Measurements from ENCODE around the gene SLC35A5. TPM values are rescaled to one million over a fixed set of nuclear protein-coding genes. Genes with fewer than 3 reads are reported as not detected.
"Not testable (repeated sequence)": the region's sequence is repeated elsewhere in the genome, so short reads cannot be mapped to it uniquely, and the experiment has no call there.

SLC35A5 gene
- total and polyA plus RNA-seq, 7 donors: 7.1 to 15.4 (median 11.0) TPM

DNA sequence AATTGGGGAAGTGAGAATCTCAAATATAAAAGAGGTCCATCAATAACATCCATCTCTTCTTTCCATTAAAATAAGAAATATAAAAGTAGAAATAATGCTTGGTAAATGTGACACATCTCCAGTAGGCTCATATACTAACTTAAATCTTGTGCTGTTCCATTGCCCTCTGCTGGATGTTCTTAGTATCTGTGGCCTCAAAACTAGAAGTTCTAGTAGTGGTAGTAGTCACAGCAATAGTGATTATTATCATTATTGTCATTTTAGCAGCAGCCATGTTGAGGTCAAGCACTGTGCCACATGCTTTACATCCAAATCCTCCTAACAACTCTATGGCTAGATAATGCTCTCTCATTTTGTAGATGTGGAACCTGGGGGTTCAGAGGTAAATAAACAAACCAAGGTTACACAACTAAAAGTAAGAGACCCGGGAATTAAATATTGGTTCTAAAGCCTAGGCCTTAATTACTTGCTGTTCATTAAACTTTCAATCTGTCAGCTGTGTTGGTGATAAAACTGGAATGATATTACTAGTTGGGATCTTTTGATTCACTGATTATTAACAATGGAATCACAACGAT, 42.3 kb upstream of the SLC35A5 start:
- intact Hi-C loops (cut with DNase I): loop anchor here in 1 of 2 donors (5.0 to 10.0 kb wide), 2 partner anchors 195 to 222 kb away; no protein-coding TSS in a partner anchor
- 59 to 87% (median 87%) methylated on average over 2 of the region's 2 CpGs for WGBS, 3 donors
- no peaks in the 10 kb centered on the region for H3K4me1 ChIP-seq
- no peaks in the 10 kb centered on the region for H3K27me3 ChIP-seq (ENCODE audit: insufficient read depth in 3 of 3, low read length in 2 of 3)
- TF ChIP-seq, protein P1, sequence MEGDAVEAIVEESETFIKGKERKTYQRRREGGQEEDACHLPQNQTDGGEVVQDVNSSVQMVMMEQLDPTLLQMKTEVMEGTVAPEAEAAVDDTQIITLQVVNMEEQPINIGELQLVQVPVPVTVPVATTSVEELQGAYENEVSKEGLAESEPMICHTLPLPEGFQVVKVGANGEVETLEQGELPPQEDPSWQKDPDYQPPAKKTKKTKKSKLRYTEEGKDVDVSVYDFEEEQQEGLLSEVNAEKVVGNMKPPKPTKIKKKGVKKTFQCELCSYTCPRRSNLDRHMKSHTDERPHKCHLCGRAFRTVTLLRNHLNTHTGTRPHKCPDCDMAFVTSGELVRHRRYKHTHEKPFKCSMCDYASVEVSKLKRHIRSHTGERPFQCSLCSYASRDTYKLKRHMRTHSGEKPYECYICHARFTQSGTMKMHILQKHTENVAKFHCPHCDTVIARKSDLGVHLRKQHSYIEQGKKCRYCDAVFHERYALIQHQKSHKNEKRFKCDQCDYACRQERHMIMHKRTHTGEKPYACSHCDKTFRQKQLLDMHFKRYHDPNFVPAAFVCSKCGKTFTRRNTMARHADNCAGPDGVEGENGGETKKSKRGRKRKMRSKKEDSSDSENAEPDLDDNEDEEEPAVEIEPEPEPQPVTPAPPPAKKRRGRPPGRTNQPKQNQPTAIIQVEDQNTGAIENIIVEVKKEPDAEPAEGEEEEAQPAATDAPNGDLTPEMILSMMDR (IDR thresholded peaks at IDR 0.05): peak; percentile 57
- peak in 1 of 4 donors; percentile 68 for ATAC-seq
- H3K4me3 ChIP-seq: no peak overlapping the region
- no peak for DNase-seq
- no peaks in the 10 kb centered on the region for H3K36me3 ChIP-seq (ENCODE audit: insufficient read depth in 1 of 2, low read depth in 1 of 2)
- H3K27ac ChIP-seq: no peak overlapping the region
- no peaks in the 10 kb centered on the region for H3K9me3 ChIP-seq

DNA sequence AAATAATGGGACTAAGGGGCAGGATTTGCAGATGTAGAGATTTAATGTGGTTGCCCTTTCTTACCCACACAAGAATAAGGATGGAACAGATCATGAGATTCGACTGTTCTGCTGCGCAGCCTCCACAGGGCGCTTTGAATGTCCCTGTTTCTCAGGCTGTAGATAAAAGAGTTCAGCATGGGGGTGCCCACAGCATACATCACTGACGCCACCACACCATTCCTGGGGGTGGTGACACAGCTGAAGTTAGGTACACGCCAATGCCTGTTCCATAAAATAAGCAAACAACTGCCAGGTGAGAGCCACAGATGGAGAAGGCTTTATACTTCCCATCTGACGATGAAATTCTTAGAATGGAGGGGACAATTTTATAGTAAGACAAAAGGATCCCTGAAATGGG, 37.7 kb upstream of the SLC35A5 start:
- intact Hi-C loops (cut with DNase I): loop anchor here in 1 of 2 donors (5.0 kb wide), 1 partner anchor 227 kb away; no protein-coding TSS in a partner anchor
- not testable (repeated sequence) for H3K9me3 ChIP-seq; ATAC-seq; H3K4me1 ChIP-seq; H3K4me3 ChIP-seq; H3K27ac ChIP-seq; DNase-seq; H3K27me3 ChIP-seq (ENCODE audit: insufficient read depth in 3 of 3, low read length in 2 of 3)
- H3K36me3 ChIP-seq (ENCODE audit: insufficient read depth in 1 of 2, low read depth in 1 of 2): peaks cover 16 to 31% of the 10 kb centered on the region in 2 donors
- WGBS, 3 donors: 92 to 95% (median 93%) methylated on average over 6 of the region's 6 CpGs

DNA sequence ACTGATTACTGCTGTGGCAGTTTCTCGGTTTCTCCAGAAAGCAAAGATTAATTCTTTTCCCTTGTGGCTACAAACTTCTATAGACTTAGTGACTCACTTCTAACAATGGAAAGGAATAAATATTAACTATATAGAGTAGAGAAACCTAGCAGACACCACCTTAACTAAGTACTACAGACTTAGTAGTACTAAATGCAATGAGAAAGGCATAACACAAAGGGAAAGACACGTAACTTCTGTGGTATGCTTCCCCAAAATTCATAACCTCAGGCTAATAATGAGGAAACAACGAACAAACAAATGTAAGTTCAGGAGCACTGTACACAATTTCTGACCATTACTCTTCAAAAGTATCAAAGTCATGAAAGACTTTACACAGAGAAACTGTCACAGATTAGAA, 31.3 kb upstream of the SLC35A5 start:
- intact Hi-C loops (cut with DNase I): loop anchor here (2.0 to 10.0 kb wide), 3 partner anchors 238 to 416 kb away; no protein-coding TSS in a partner anchor
- no peaks in the 10 kb centered on the region for H3K4me1 ChIP-seq
- no peaks in the 10 kb centered on the region for H3K9me3 ChIP-seq
- H3K4me3 ChIP-seq: no peak overlapping the region
- H3K27ac ChIP-seq: no peak overlapping the region
- ATAC-seq: no peak
- TF ChIP-seq, protein P1 (IDR thresholded peaks at IDR 0.05): no peak
- H3K27me3 ChIP-seq (ENCODE audit: insufficient read depth in 3 of 3, low read length in 2 of 3): no peaks in the 10 kb centered on the region
- peaks cover 19 to 89% of the 10 kb centered on the region in 2 donors for H3K36me3 ChIP-seq (ENCODE audit: insufficient read depth in 1 of 2, low read depth in 1 of 2)
- DNase-seq: no peak
- WGBS, 3 donors: 91 to 94% (median 92%) methylated on average over 3 of the region's 3 CpGs

DNA sequence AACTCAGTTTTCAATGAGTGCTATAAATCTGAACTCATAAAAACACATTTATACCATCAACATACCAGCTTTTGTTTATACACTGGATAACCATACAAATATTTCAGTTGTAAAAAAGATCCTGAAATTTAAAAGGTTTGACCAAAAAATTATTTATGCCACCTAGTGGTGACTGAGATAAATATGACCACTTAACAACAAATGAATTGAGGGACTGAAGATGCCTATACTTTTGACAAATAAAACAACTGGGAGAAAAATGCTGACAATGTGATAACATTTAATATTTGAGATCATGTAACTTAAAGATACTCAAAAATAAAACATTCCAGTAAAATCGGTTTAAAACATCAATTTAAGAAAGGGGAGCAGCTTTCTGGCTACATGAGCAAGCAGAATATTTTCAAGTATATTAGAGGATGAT, 30.5 kb upstream of the SLC35A5 start:
- no peaks in the 10 kb centered on the region for H3K27me3 ChIP-seq (ENCODE audit: insufficient read depth in 3 of 3, low read length in 2 of 3)
- 9 to 11% (median 10%) methylated on average over 1 of the region's 1 CpG for WGBS, 3 donors
- TF ChIP-seq, protein P1 (IDR thresholded peaks at IDR 0.05): peak; percentile 48
- H3K9me3 ChIP-seq: no peaks in the 10 kb centered on the region
- no peak overlapping the region for H3K4me3 ChIP-seq
- peaks cover 19 to 93% of the 10 kb centered on the region in 2 donors for H3K36me3 ChIP-seq (ENCODE audit: insufficient read depth in 1 of 2, low read depth in 1 of 2)
- DNase-seq (no peak), ATAC-seq (no peak)
- no peaks in the 10 kb centered on the region for H3K4me1 ChIP-seq
- intact Hi-C loops (cut with DNase I): loop anchor here (2.0 to 10.0 kb wide), 3 partner anchors 239 to 417 kb away; no protein-coding TSS in a partner anchor
- no peak overlapping the region for H3K27ac ChIP-seq

DNA sequence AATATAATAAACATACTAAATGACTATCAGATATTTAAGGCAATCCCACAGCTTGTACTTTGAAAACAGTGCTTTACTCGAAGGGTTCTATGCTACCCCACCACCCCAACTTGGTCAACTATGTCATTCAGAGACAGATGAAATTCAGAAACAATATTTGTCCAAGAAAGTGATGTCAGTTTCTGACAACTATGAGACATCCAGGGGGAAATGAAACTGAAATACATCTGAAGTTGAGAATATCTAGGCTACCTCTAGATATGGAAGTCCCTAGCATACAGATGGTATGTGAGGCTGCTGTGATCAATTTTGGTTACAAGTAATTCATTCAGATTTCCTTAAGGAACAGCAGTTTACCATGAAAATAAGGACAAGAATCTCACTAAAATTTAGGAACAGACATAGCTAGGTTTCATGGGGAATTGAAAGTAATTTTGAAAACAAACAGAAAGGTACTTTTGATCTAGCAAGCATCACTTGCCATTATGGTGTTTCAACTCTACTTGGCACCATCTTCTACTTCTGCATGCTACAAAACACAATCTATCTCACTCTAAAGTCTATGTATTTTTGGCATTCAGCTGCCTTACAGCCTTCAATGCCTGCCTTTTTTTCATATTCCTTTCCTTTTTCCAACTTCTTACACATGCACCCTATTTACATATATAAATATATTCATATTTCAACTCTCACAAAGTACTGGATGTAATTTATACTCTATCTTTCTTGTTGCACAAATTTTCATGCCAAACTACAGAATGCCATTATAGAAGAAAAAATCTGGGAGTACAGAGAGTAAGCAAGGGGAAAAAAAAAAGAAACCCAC, 21.8 kb upstream of the SLC35A5 start:
- intact Hi-C loops (cut with DNase I): loop anchor here in 1 of 2 donors (10.0 kb wide), 1 partner anchor 425 kb away; no protein-coding TSS in a partner anchor
- Histone ChIP-seq H3K9me3 (no peaks in the 10 kb centered on the region), H3K4me3 (no peak overlapping the region), H3K36me3 (ENCODE audit: insufficient read depth in 1 of 2, low read depth in 1 of 2) (peaks cover 0 to 88% of the 10 kb centered on the region in 2 donors), H3K27me3 (ENCODE audit: insufficient read depth in 3 of 3, low read length in 2 of 3) (no peaks in the 10 kb centered on the region), H3K27ac (no peak overlapping the region), H3K4me1 (no peaks in the 10 kb centered on the region)
- TF ChIP-seq, protein P1 (IDR thresholded peaks at IDR 0.05): no peak
- ATAC-seq: no peak
- WGBS, 3 donors: 98 to 100% (median 99%) methylated on average over 1 of the region's 1 CpG
- DNase-seq: no peak

Data from psoas muscle (tissue), 8 donors.